ENCODE results near the gene RASAL1.
A peak's percentile ranks its signal among the peaks of the same experiment; 100 is the strongest.

RASAL1 gene

GRCh38 chr12:113057565-113058485, 77.7 kb downstream of the RASAL1 start:
- no peak for DNase-seq (ENCODE audit: low read depth in 2 of 2)

DNA sequence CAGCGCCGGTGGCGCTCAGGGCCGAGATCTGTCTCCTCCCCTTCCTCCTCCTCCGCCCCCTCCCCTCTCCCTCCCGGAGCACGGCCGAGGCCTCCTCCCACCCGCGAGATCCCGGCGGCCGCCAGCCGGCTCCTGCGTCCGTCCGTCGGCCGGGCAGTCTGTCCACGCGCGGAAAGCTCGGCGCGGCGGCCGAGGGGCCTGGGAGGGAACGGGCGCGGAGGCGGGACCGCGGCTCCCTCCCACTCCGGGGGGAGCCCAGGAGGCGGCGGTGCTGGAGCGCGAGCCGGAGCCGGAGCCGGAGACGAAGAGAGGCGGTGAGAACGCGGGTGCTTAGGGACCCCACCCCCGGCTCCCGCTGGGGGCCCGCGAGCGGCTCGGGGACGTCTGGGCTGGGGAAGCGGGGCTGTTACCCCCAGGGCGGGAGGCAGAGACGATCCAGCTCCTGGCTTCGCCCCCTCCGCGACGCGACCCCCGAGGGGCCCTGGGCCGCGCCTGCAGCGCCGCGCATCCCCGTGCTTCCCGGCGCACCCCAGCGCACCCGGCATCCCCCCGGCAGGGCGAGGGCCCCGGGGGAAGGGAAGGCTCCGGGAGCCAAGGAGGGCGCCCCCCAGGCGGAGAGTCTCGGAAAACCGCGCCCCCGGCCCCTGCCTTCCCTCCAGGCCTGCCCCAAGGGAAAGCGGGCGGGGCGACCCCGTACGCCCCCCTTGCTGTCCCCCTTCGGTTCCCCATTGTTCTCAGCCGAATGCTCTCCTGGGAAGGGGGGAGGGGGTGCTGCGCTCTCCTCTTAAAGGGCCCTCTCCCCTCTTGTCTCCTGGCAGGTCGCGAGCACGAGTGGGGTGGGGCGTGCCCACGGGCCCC, 78.7 kb downstream of the RASAL1 start, which contains the start of gene DTX1:
TSS of gene DTX1 (plus strand) at position 100 of the 858 bp plus-strand sequence. CDS start 1,463 bp downstream, outside the sequence.
- DNase-seq (ENCODE audit: low read depth in 2 of 2): peak; percentile 22 to 42

DNA sequence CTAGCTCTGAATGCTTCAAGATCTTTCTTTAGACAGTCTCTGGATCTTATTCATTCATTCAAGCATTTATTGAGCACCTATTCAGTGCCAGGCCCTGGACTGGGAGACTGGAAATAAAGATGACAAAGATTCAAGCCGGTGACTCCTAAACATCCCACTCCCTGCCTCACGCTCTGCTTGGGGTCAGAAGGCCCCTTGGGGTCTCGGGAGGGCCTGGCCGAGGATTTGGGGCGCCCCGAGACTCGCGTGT, 79.3 kb downstream of the RASAL1 start:
- no peak for DNase-seq (ENCODE audit: low read depth in 2 of 2)

DNA sequence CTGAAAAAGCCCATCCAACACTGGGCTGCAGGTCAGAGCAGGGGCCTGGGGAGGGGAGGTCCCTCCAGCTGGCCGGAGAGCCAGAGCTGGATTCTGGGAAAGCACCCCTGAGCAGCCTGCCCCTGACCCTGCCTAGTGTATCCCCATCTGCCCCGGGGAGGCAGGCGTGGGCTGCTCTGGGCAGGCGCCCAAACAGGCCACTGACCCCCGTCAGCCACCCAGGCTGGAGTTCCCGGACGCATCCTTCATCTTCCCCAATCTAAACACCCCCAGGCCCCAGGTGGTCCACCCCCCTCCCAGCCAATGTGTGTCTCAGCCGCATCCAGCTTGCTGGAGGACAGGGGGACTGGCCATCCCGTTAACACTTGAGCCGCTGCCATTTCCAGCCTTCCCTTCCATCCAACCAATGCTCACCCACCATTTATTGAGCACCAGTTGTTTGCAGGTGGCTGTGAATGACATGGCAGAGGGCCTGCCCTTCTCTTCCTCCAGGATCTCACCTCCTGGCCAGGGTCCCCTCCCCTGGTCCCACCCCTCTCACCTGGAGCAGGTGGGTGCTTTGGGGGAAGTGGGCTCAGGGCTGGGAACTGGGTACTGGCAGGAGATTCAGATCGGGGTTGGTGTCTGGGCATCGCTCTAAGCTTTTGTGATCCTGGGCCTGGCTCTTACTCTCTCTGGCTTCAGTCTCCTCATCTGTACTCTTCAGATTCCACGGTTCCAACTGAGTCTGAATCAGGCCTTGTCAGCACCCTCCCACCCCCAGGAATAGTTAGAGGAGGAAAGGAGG, 79.8 kb downstream of the RASAL1 start:
- no peak for DNase-seq (ENCODE audit: low read depth in 2 of 2)

DNA sequence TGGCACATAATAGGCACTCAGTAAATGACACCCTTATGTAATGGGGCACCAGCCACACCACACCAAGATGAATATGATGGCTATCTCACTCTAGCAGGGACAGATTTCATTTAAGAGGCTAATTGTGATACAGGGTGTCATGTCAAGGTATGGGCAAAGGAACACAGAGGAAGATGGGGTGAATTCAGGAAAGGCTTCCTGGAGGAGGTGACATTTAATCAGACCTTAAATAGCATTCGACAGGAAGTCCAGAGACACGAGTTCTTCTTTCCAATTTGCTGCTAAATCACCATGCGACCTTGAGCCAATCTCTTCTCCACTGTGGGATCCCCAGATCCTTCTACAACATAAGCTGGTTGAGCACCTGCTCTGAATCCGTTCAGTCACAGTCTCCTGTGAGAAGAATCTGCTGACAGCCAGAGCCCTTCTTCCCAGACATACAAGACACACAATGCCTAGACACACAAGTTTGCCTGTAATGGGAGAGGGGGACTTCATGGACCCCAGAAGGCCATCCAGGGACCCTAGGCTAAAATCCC, 80.5 kb downstream of the RASAL1 start:
- DNase-seq (ENCODE audit: low read depth in 2 of 2): no peak

DNA sequence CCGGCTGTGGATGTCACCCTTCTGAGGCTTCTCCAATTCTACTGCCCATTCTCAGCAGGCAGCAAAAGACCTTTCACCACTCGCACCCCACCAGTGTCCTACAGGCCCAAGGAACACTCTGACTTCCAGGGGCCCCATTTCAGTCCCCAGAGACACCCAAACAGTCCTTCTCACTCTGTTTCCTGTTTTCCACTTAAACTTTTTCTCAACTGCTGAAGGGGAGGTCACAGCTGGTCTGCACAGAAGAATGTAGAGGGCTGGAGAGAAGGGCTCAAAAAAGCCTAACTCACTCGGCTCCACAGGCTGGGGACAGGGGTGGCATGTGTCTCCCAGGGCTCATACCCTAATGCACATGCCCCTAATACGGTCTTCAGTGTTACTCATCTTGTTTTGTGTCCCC, 83.2 kb downstream of the RASAL1 start:
- DNase-seq (ENCODE audit: low read depth in 2 of 2): no peak

DNA sequence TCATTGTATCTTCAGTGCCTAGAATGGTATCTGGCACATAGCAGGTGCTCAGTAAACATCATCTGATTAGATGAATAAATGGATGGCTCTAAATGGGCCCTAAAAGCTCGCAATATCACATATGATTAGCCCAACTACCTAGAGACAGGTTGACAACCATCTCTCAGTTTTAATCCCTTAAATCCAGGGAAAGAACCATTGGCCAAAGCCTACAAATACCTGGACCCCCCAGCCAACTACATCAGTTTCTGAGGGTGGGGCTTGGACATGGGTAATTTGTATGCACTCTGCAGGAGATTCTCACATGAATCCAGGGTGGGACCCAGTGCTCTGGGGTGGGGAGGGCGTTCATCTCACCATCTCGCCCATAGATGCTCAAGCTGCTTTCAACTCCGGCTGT, 83.8 kb downstream of the RASAL1 start:
- DNase-seq (ENCODE audit: low read depth in 2 of 2): no peak

DNA sequence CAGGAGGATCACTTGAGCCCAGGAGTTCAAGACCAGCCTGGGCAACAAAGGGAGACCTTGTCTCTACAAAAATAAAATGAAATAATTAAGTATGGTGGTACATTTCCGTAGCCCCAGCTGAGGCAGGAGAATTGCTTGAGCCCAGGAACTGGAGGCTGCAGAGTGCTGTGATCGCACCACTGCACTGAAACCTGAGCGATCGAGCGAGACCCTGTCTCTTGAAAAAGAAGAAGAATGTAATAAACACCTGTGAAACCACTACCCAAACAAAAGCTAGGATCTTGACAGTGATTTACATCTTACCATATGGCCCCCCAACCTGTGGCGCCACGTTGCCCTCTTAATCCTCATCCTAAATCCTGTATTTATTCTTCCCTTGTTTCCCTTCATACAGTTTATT, 84.8 kb downstream of the RASAL1 start:
- DNase-seq (ENCODE audit: low read depth in 2 of 2): no peak

GRCh38 chr12:113049976-113050742, 85.4 kb downstream of the RASAL1 start:
- DNase-seq (ENCODE audit: low read depth in 2 of 2): no peak

Measured in stimulated activated CD4-positive, alpha-beta T cell treated with anti-CD3 and anti-CD28 coated beads, Interleukin-1b, Interleukin-23, amount 100 ng/mL, for 4 hours (primary cell).